K562 (cell line): ENCODE results near the gene GPR37L1. TPM values are rescaled to one million over a fixed set of nuclear protein-coding genes. Genes with fewer than 3 reads are reported as not detected.
A peak's percentile ranks its signal among the peaks of the same experiment; 100 is the strongest.

Experiments
- ATAC-seq: fragments of 200-7000 bp; cut with Tn5 transposase; 3 replicates; pipeline ENCODE4 v1.9.1; 2020; ENCODE audit warnings: moderate library complexity
- BruUV-seq: library from RNA; stranded (reverse); fragments of 400-500 nt; replicated peaks from 2 replicates; lab custom pipeline; 2021; lab: Mats Ljungman, UMichigan
- CTCF ChIA-PET: fragments of 300-600 bp; formaldehyde crosslinking; extraction: SDS; loops from one replicate; lab custom pipeline; 2021; ENCODE audit warnings: low intra/inter-chr PET ratio; lab: Yijun Ruan, JAX
- POLR2A ChIA-PET: fragments of 300-600, 350-650 bp; sonication (Branson Sonifier 250); formaldehyde crosslinking; extraction: SDS; loops from one replicate; lab custom pipeline; 2021; ENCODE audit warnings: antibody characterized with exemption, inconsistent platforms; lab: Yijun Ruan, JAX
- DNase-seq, 4 experiments: peaks; one replicate each; pipeline versions ENCODE4 v3.0.0 to v3.0.0-alpha.2; 2011 to 2018; ENCODE audit warnings: low spot score in 3 of 4, mixed read lengths in 3 of 4; ENCODE audit errors: extremely low read depth in 1 of 4
- FAIRE-seq: peaks from 2 replicates; lab custom pipeline; 2011; peaks lifted over from hg19 to GRCh38; lab: Jason Lieb, UNC
- H2AFZ ChIP-seq: 2 replicates; pipeline ENCODE4 v1.6.0; 2011; ENCODE audit warnings: low read depth, low read length, control low read depth, inconsistent platforms
- H3K27ac ChIP-seq: fragments of 200-600 bp; 3 replicates; pipeline ENCODE4 v1.8.0; 2011; ENCODE audit warnings: low read depth, mild to moderate bottlenecking, control low read depth, inconsistent platforms, low read length, moderate library complexity, mixed read lengths; ENCODE audit errors: extremely low read depth
- H3K27me3 ChIP-seq, 2 experiments: fragments of 300-600 bp in 1 of 2; 2 replicates in 1 of 2; 3 replicates in 1 of 2; pipeline versions ENCODE4 v1.6.0 to v1.8.0; 2011; ENCODE audit warnings: inconsistent platforms in 2 of 2, low read length in 2 of 2, mild to moderate bottlenecking in 1 of 2, mixed read lengths in 1 of 2, moderate library complexity in 1 of 2; ENCODE audit not compliant: control insufficient read depth in 2 of 2, insufficient read depth in 2 of 2
- H3K36me3 ChIP-seq: fragments of 300-600 bp; 3 replicates; pipeline ENCODE4 v1.8.0; 2011; ENCODE audit warnings: mild to moderate bottlenecking, low read length, inconsistent platforms; ENCODE audit not compliant: control insufficient read depth, insufficient read depth
- H3K4me1 ChIP-seq, 2 experiments: fragments of 200-600 bp in 1 of 2; replicated peaks in 1 of 2; 2 replicates in 1 of 2; 3 replicates in 1 of 2; pipeline versions ENCODE4 v1.5.1 to v1.8.0; 2011; ENCODE audit warnings: inconsistent platforms in 2 of 2, low read length in 2 of 2, mild to moderate bottlenecking in 1 of 2, mixed read lengths in 1 of 2, moderate library complexity in 1 of 2; ENCODE audit not compliant: control insufficient read depth in 2 of 2, insufficient read depth in 2 of 2
- H3K4me2 ChIP-seq: 2 replicates; pipeline ENCODE4 v1.6.1; 2011; ENCODE audit warnings: low read length, control low read depth, inconsistent platforms, mixed read lengths; ENCODE audit not compliant: insufficient read depth
- H3K4me3 ChIP-seq: fragments of 200-600 bp; sonication (generic), shearing (Covaris generic); 2 replicates; pipeline ENCODE4 v1.5.1; 2016; ENCODE audit warnings: control low read depth, inconsistent platforms
- H3K79me2 ChIP-seq: fragments of 200-600 bp; 3 replicates; pipeline ENCODE4 v1.8.0; 2011; ENCODE audit warnings: low read length, inconsistent platforms; ENCODE audit not compliant: control insufficient read depth, insufficient read depth
- H3K9ac ChIP-seq, 2 experiments: 2 replicates each; pipeline versions ENCODE4 v1.6.0 to v1.6.1; 2011; ENCODE audit warnings: low read depth in 2 of 2, low read length in 2 of 2, control low read depth in 1 of 2, inconsistent platforms in 1 of 2, mild to moderate bottlenecking in 1 of 2, mixed read lengths in 1 of 2; ENCODE audit not compliant: insufficient read depth in 1 of 2
- H3K9me1 ChIP-seq: one replicate; pipeline ENCODE4 v1.6.0; 2011; ENCODE audit warnings: inconsistent platforms, mild to moderate bottlenecking, low read length, moderate library complexity; ENCODE audit not compliant: control insufficient read depth, insufficient read depth
- H3K9me3 ChIP-seq: replicated peaks from 2 replicates; pipeline ENCODE4 v1.5.1; 2011; ENCODE audit warnings: low read depth, low read length, inconsistent platforms; ENCODE audit not compliant: control insufficient read depth, insufficient read depth
- H4K20me1 ChIP-seq: replicated peaks from 2 replicates; pipeline ENCODE4 v1.6.1; 2011; ENCODE audit warnings: low read length, inconsistent platforms, mixed read lengths; ENCODE audit not compliant: control insufficient read depth, insufficient read depth
- ARNT ChIP-seq, 2 experiments: fragments of 450-650 bp; IDR thresholded peaks; 2 replicates each; pipeline ENCODE4 v1.6.1; 2016; ENCODE audit warnings: mild to moderate bottlenecking in 1 of 2
- CUX1 ChIP-seq: fragments of 200-800 bp; sonication (Bioruptor generic); IDR thresholded peaks from 2 replicates; pipeline ENCODE4 v1.6.1; 2016; ENCODE audit warnings: missing genetic modification characterization, missing compliant biosample characterization
- ETV5 ChIP-seq: sonication (generic); formaldehyde crosslinking; IDR thresholded peaks from 2 replicates; pipeline ENCODE4 v1.4.0; 2020; ENCODE audit warnings: low read depth, mild to moderate bottlenecking, missing genetic modification reagents
- FOXP1 ChIP-seq: sonication (generic); formaldehyde crosslinking; IDR thresholded peaks from 2 replicates; pipeline ENCODE4 v1.8.0; 2022; ENCODE audit warnings: mild to moderate bottlenecking, missing genetic modification reagents
- POLR2AphosphoS5 ChIP-seq: IDR thresholded peaks from 2 replicates; pipeline ENCODE4 v1.6.1; 2011; ENCODE audit warnings: mild to moderate bottlenecking, low read depth, low read length, moderate library complexity; ENCODE audit not compliant: control insufficient read depth, insufficient read depth
- POLR2G ChIP-seq: fragments of 200-400 bp; formaldehyde crosslinking; IDR thresholded peaks from 2 replicates; pipeline ENCODE4 v1.6.1; 2017; ENCODE audit warnings: low read depth, mild to moderate bottlenecking, antibody characterized with exemption, low read length, moderate library complexity
- SOX6 ChIP-seq: fragments of 450-650 bp; IDR thresholded peaks from 2 replicates; pipeline ENCODE4 v1.6.1; 2014; ENCODE audit warnings: mild to moderate bottlenecking
- SUPT5H ChIP-seq: fragments of 450-650 bp; IDR thresholded peaks from 2 replicates; pipeline ENCODE4 v1.6.1; 2016
- ZNF764 ChIP-seq: fragments of 250-450 bp; sonication (Bioruptor Pico); IDR thresholded peaks from 2 replicates; pipeline ENCODE4 v1.4.0; 2020; ENCODE audit warnings: low read depth, mild to moderate bottlenecking, moderate library complexity
- WGBS: fragments of 100-300 bp; shearing (Covaris generic); methylation state at CpG from one replicate; pipeline ENCODE4 v1.1.6; 2016; ENCODE audit warnings: low coverage, mixed read lengths; ENCODE audit not compliant: insufficient coverage; ENCODE audit errors: missing lambda C conversion rate; 5-methylcytosine and 5-hydroxymethylcytosine counted together
- in situ Hi-C: fragments of 300-500 bp; cut with MboI; formaldehyde crosslinking; loops from 4 replicates; pipeline ENCODE4 v1.15.0; 2018; ENCODE audit warnings: inconsistent platforms, mixed read lengths
- intact Hi-C: fragments of 100-400 bp; cut with micrococcal nuclease; formaldehyde crosslinking; loops from 2 replicates; pipeline ENCODE4 v1.14.2; 2022
- polyA plus RNA-seq, 8 experiments: library from polyadenylated mRNA; depleted of rRNA in 4 of 8; stranded (reverse) in 5 of 8; unstranded in 3 of 8; fragments of >200 nt; fragmentation: Nextera tagmentation in 2 of 8; fragmentation: Illumina TruSeq in 1 of 8; extraction: Ambion mirVana in 2 of 8; extraction: Trizol in 1 of 8; gene quantifications; 2 replicates each; pipeline versions ENCODE4 v1.2.1 to v1.2.3, GENCODE V29; 2011 to 2014; ENCODE audit warnings: inconsistent platforms in 1 of 8, missing spikeins in 1 of 8
- total RNA-seq, 7 experiments: library from RNA; depleted of rRNA in 6 of 7; stranded (reverse); fragments of >200 nt in 6 of 7; fragmentation: Illumina TruSeq in 2 of 7; extraction: Trizol in 2 of 7; gene quantifications; 2 replicates each; pipeline versions ENCODE4 v1.2.1 to v1.2.3, GENCODE V29; 2011 to 2021; ENCODE audit warnings: low replicate concordance in 1 of 7
- TF ChIP-seq, protein P1 (sequence below), 2 experiments: fragments of 200-800 bp in 1 of 2; sonication (Bioruptor generic) in 1 of 2; sonication (generic) in 1 of 2; formaldehyde crosslinking in 1 of 2; IDR thresholded peaks in 1 of 2; conservative IDR thresholded peaks in 1 of 2; 2 replicates each; pipeline versions ENCODE4 v1.5.0 to v1.6.1; 2016 to 2020; ENCODE audit warnings: missing compliant biosample characterization in 1 of 2, missing genetic modification characterization in 1 of 2, missing genetic modification reagents in 1 of 2
- TF ChIP-seq, protein P2 (sequence below): sonication (generic); formaldehyde crosslinking; IDR thresholded peaks from 2 replicates; pipeline ENCODE4 v1.4.0; 2020; ENCODE audit warnings: mild to moderate bottlenecking, missing genetic modification reagents

The GPR37L1 gene
- total and polyA plus RNA-seq, 9 of the 15 experiments (the other 6 are each of a cell fraction or from before 2014, with no cell fraction given): not detected

- POLR2A ChIA-PET: interaction anchor here (0.8 to 4.5 kb wide), 6 partner anchors 8 to 137 kb away, joined by 3 to 49 read pairs (median 4); partner anchors contain the start of gene ARL8A
- H3K9ac ChIP-seq: peak overlapping the region in 1 of 2 experiments; percentile 57; a peak in 1 of 4 replicates
- H3K4me3 ChIP-seq: no peak overlapping the region
- no TSS peak for BruUV-seq
- H3K27ac ChIP-seq: no peak overlapping the region; the same call in 2 of the 3 replicates
- no peaks in the 10 kb centered on the region for H3K9me3 ChIP-seq
- no peak overlapping the region; the same call in 1 of the 2 replicates for H3K4me2 ChIP-seq
- DNase-seq (peak in 2 of 4 experiments; percentile 23 to 56), FAIRE-seq (no peak), ATAC-seq (no peak)
- peaks cover 83% of the 10 kb centered on the region for H3K36me3 ChIP-seq
- in situ Hi-C loops (no loop called here), intact Hi-C loops (loop anchor here (1.0 to 10.0 kb wide), 3 partner anchors 29 to 649 kb away; partner anchors contain the start of gene KDM5B)
- peaks cover 64% of the 10 kb centered on the region for H3K79me2 ChIP-seq
- no peaks in the 10 kb centered on the region for H3K27me3 ChIP-seq
- no peaks in the 10 kb centered on the region for H4K20me1 ChIP-seq
- no peak overlapping the region for H2AFZ ChIP-seq
- H3K9me1 ChIP-seq: no peaks in the 10 kb centered on the region
- CTCF ChIA-PET: interaction anchor here (0.7 kb wide), 1 partner anchor 327 kb away, joined by 3 read pairs; no protein-coding TSS in a partner anchor
- 31% methylated on average over 8 of the region's 8 CpGs for WGBS
- H3K4me1 ChIP-seq: peaks cover 43 to 59% of the 10 kb centered on the region in 2 experiments
- TF ChIP-seq ZNF764 (CRISPR knock-in tag) (no peak), SUPT5H (peak; percentile 46; the same call in 1 of the 2 replicates), CUX1 (CRISPR knock-in tag) (0 out of 2 replicates have a peak, but pooled peaks have one; percentile 37), ARNT (IDR thresholded peaks at IDR 0.05) (no peak), ETV5 (peak; percentile 55; the same call in 1 of the 2 replicates), SOX6 (no peak), POLR2G (0 out of 2 replicates have a peak, but pooled peaks have one; percentile 15), POLR2AphosphoS5 (peak; percentile 57; the same call in 1 of the 2 replicates), FOXP1 (CRISPR knock-in tag) (0 out of 2 replicates have a peak, but pooled peaks have one; percentile 20)
- TF ChIP-seq, protein P1, sequence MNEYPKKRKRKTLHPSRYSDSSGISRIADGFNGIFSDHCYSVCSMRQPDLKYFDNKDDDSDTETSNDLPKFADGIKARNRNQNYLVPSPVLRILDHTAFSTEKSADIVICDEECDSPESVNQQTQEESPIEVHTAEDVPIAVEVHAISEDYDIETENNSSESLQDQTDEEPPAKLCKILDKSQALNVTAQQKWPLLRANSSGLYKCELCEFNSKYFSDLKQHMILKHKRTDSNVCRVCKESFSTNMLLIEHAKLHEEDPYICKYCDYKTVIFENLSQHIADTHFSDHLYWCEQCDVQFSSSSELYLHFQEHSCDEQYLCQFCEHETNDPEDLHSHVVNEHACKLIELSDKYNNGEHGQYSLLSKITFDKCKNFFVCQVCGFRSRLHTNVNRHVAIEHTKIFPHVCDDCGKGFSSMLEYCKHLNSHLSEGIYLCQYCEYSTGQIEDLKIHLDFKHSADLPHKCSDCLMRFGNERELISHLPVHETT (CRISPR knock-in tag; conservative IDR thresholded peaks at IDR 0.05 in 1 of 2, IDR thresholded peaks at IDR 0.05 in 1 of 2): peak in 1 of 2 experiments; percentile 56; a peak in 1 of 4 replicates
- TF ChIP-seq, protein P2, sequence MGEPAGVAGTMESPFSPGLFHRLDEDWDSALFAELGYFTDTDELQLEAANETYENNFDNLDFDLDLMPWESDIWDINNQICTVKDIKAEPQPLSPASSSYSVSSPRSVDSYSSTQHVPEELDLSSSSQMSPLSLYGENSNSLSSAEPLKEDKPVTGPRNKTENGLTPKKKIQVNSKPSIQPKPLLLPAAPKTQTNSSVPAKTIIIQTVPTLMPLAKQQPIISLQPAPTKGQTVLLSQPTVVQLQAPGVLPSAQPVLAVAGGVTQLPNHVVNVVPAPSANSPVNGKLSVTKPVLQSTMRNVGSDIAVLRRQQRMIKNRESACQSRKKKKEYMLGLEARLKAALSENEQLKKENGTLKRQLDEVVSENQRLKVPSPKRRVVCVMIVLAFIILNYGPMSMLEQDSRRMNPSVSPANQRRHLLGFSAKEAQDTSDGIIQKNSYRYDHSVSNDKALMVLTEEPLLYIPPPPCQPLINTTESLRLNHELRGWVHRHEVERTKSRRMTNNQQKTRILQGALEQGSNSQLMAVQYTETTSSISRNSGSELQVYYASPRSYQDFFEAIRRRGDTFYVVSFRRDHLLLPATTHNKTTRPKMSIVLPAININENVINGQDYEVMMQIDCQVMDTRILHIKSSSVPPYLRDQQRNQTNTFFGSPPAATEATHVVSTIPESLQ: 0 out of 2 replicates have a peak, but pooled peaks have one; percentile 39
Measured at GRCh38 chr1:202155478-202156021, 32.8 kb downstream of the GPR37L1 start.
